GM19372 (cell line): ENCODE measurements around the gene CFAP251.
"Not testable (repeated sequence)": the region's sequence is repeated elsewhere in the genome, so short reads cannot be mapped to it uniquely, and the experiment has no call there.

Source experiments
- ATAC-seq: cut with Tn5 transposase; IDR thresholded peaks from one replicate; pipeline ENCODE4 v1.9.1; 2021; ENCODE audit warnings: mild to moderate bottlenecking, low read depth, moderate library complexity; ENCODE audit not compliant: unreplicated experiment

CFAP251 gene

DNA sequence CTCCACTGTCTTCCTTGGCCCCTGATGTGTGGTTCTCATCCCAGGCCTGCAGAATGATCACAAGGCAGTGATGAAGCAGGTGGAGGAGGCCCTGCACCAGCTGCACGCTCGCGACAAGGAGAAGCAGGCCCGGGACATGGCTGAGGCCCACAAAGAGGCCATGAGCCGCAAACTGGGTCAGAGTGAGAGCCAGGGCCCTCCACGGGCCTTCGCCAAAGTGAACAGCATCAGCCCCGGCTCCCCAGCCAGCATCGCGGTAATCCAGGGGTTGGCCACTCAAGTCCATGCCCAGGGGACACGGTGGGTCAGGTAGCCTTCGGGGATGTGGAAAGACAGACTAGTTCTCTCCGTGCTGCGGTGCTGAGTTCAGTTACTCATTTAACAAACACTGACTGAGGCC, 18.8 kb upstream of the CFAP251 start:
- no peak for ATAC-seq

DNA sequence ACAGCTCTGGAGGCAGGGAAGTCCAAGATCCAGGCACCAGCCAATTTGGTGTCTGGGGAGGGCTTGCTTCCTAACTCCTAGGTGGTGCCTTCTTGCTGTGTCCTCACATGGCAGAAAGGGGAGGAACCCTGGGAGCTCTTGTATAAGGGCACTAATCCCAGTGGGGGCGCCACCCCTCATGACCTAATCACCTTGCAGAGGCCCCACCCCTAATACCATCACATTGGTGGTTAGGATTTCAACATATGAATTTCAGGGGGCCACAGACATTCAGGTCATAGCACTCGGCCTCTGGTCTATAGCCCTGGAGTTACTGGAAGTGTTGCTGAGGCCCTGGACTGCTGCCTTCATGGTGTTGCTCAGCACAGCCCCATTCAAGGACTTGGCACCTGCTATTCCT, 15.2 kb upstream of the CFAP251 start:
- ATAC-seq, result no peak

- no peak for ATAC-seq
These were observed 12.6 kb upstream of the CFAP251 start for GRCh38 chr12:121905746-121906145.

GRCh38 chr12:121908702-121909101, 9.7 kb upstream of the CFAP251 start:
- ATAC-seq, result no peak

GRCh38 chr12:121911824-121912585, 6.4 kb upstream of the CFAP251 start:
- no peak for ATAC-seq

- ATAC-seq, result no peak
These were observed 2.5 kb upstream of the CFAP251 start for GRCh38 chr12:121915841-121916321.

GRCh38 chr12:121916719-121917118, 1.7 kb upstream of the CFAP251 start:
- ATAC-seq, result no peak

DNA sequence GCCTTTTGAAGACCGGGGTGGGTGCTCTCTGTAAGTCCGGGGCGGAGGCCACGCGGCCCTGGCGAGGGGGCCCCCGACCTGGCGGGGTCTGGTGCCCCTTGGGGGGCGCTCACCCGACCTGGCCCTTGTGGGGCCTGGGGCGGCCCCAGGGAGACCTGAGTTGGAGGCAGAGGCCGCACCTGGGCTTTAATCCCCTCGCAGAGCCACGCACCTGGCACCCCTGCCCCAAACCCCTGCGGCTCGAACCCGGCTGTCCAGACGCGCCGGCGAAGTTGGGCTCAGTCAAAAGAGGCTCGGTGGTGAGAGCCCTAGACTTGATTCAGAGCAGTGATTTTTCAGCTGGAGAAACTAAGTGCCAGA, 267 bp downstream of the CFAP251 start:
- no peak for ATAC-seq

DNA sequence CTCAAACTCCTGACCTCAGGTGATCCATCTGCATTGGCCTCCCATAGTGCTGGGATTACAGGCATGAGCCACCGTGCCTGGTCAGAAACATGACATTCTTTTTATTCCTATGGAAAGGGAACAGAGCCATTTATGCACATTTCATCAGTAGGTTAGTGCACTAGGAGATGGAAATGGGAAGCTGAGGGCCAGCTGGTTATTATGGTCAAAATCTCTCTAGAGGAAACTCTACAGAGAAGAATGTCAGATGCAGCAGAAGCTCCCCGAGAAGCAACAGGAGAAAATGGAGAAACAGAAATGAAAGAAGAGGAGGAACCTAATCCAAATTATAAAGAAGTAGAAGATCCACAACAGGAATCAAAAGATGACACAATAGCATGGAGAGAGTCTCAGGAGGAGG, 2.7 kb downstream of the CFAP251 start:
- no peak for ATAC-seq

DNA sequence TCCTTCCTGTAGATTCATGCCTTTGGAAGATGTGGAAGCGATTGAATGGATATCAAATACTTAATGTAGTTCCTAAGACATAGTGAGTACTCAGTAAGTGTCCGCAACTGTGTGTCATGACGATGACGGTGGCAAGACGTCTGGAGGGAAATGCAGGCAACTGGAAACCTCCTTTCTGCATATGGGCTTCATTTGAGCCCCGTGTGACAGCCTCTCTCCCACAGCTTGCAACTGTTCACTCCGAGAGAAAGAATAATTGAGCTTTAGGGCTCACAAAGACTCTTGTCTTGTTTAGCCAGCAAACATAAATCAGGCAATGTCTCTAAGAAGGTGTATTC, 6.9 kb downstream of the CFAP251 start:
- ATAC-seq, result no peak

DNA sequence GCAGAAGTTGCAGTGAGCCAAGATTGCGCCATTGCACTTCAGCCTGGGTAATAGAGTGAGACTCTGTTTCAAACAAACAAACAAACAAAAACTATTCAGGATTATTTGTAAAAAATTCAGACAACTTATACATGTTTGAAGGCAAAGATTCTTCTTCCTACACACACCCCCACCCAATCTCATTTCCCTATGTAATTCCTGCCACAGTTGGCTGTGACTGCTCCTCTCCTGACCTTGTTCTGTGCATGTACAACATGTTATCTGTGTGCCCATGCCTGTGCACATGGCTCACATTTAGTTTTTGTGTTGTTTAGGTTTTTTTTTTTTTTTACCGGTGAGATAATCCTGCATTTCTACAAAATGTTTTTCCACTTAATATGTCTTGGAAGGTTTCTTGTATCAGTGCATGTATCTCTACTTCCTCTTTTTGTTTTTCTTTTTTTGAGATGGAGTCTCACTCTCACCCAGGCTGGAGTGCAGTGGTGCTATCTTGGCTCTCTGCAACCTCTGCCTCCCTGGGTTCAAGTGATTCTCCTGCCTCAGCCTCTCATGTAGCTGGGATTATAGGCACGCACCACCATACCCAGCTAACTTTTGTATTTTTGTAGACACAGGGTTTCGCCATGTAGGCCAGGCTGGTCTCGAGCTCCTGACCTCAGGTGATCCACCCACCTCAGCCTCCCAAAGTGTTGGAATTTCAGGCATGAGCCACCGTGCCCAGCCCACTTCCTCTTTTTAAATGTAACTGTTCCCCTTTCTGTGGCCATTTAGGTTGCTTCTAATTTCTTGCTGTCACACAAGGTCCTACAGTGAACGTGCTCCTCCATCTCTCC, 8.7 kb downstream of the CFAP251 start:
- ATAC-seq, result no peak

- ATAC-seq, result no peak
These were observed 9.4 kb downstream of the CFAP251 start for GRCh38 chr12:121927813-121928212.

DNA sequence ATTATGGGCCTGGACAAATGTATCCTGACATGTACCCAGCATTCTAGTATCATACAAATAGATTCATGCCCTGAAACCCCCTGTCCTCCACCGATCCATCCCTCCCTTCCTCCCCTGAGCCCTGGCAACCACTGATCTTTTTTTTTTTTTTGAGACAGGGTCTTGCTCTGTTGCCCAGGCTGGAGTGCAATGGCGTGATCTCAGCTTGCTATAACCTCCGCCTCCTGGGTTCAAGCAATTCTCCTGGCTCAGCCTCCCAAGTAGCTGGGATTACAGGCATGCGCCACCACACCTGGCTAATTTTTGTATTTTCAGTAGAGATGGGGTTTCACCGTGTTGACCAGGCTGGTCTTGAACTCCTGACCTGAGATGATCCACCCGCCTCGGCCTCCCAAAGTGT, 11.2 kb downstream of the CFAP251 start:
- ATAC-seq, result not testable (repeated sequence)

GRCh38 chr12:121930862-121931261, 12.5 kb downstream of the CFAP251 start:
- no peak for ATAC-seq

- no peak for ATAC-seq
These were observed 13.8 kb downstream of the CFAP251 start for GRCh38 chr12:121932176-121932536.

- no peak for ATAC-seq
These were observed 14.6 kb downstream of the CFAP251 start for GRCh38 chr12:121932914-121933521.

DNA sequence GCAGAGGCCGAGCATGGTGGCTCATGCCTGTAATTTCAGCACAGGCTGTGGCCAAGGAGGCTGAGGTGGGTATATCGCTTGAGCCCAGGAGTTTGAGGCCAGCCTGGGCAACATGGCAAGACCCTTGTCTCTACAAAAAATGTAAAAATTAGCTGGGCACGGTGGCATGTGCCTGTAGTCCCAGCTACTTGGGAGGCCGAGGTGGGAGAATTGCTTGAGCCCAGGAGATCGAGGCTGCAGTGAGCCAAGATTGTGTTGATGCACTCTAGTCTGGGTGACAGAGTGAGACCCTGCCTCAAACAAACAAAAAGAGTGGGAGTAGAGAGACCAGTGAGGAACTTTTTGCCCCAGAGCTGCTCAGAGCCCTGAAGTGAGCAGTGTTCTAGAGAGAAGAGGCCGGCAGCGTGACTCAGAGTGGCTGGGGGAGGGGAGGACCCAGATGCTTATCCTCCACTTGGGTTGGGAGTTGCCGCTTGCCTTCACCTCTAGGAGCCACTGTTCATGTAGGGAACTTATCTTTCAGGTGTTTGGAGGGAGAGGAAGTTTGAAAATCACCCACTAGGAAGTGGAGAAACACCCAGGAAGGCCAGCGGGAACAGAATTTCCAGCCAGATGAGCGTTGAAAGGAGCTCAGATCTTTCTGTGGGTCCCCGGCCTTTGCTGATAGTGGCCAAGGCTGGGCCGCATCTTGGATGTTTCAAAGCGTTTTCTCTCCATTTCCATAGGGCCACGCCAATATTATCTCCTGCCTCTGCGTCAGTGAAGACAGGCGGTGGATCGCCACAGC, 15.3 kb downstream of the CFAP251 start:
- no peak for ATAC-seq

DNA sequence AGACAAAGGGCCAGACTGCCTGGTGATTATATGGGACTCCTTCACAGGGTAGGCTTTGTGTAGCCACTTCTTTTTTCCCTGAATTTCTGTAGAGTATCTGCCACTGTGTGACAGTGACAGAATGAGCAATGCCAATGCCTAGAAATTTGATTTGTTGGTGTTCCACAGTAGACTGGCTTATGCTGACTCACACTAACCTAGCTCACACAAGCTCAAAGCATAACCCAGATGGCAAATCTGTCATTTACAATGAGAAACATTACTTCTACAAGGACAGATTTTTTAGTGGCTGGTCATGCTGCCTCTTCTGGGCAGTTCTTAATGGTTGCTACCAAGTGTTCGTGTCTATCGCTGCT, 15.9 kb downstream of the CFAP251 start:
- ATAC-seq, result no peak

DNA sequence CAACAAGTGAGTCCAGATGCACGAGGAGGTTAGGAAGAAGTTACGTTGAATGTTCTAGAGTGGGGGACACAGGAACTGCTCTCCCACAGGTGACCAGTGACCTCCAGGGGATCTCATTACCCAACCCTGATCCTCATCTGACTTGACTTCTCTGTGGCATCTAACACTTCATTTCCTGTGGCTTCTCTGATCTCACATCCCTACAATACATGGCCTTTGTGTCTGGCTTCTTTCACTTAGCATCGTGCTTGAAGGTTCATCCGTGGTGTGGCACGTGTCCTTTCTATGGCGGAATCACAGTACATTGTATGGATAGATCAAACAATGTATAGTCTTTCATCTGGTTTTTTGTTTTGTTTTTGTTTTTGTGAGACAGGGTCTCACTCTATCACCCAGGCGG, 19.3 kb downstream of the CFAP251 start:
- ATAC-seq, result no peak

- no peak for ATAC-seq
These were observed 20.8 kb downstream of the CFAP251 start for GRCh38 chr12:121939186-121939585.
